Activated T-helper 1 cell treated with anti-CD3 and anti-CD28 coated beads, Interleukin-2, amount 50 U/mL, for 16 hours (primary cell): ENCODE data around the gene IL9R.
"Not testable (repeated sequence)": the region's sequence is repeated elsewhere in the genome, so short reads cannot be mapped to it uniquely, and the experiment has no call there.

Source experiments
- DNase-seq, 2 donors: peaks; one replicate each; pipeline ENCODE4 v3.0.0-alpha.2; 2020; ENCODE audit warnings: low read depth in 1 of 2, low spot score in 1 of 2

The IL9R gene

GRCh38 chrX:155997436-155997835 is at the start of gene IL9R:
Gene IL9R (plus strand): TSS chrX:155997696. CDS start chrX:155997760, 64 bp downstream.
- no peak for DNase-seq

- no peak for DNase-seq
Observed at GRCh38 chrX:155949098-155949497, 48.4 kb upstream of the IL9R start.

- DNase-seq = no peak
Observed at GRCh38 chrX:155951237-155951789, 46.2 kb upstream of the IL9R start.

- no peak for DNase-seq
Observed at GRCh38 chrX:155953055-155953454, 44.4 kb upstream of the IL9R start.

- DNase-seq = no peak
Observed at GRCh38 chrX:155954793-155955192, 42.7 kb upstream of the IL9R start.

GRCh38 chrX:155956099-155956498 is 41.4 kb upstream of the IL9R start:
- no peak for DNase-seq

GRCh38 chrX:155956649-155957048 is 40.8 kb upstream of the IL9R start:
- no peak for DNase-seq

GRCh38 chrX:155957843-155958242 is 39.7 kb upstream of the IL9R start:
- DNase-seq = no peak

GRCh38 chrX:155959018-155959587 is 38.4 kb upstream of the IL9R start:
- no peak for DNase-seq

GRCh38 chrX:155962906-155963305 is 34.6 kb upstream of the IL9R start:
- DNase-seq = no peak

- DNase-seq = no peak
Observed at GRCh38 chrX:155966876-155967275, 30.6 kb upstream of the IL9R start.

- no peak for DNase-seq
Observed at GRCh38 chrX:155967653-155968325, 29.7 kb upstream of the IL9R start.

GRCh38 chrX:155968326-155968661 is 29.2 kb upstream of the IL9R start:
- DNase-seq = no peak

- no peak for DNase-seq
Observed at GRCh38 chrX:155968791-155969190, 28.7 kb upstream of the IL9R start.

- DNase-seq = not testable (repeated sequence)
Observed at GRCh38 chrX:155971658-155972057, 25.8 kb upstream of the IL9R start.

- not testable (repeated sequence) for DNase-seq
Observed at GRCh38 chrX:155972241-155972640, 25.3 kb upstream of the IL9R start.

- no peak for DNase-seq
Observed at GRCh38 chrX:155983326-155983725, 14.2 kb upstream of the IL9R start.

- no peak for DNase-seq
Observed at GRCh38 chrX:155985208-155985607, 12.3 kb upstream of the IL9R start.

- DNase-seq = not testable (repeated sequence)
Observed at GRCh38 chrX:155986995-155987394, 10.5 kb upstream of the IL9R start.

- DNase-seq = no peak
Observed at GRCh38 chrX:155988859-155989258, 8.6 kb upstream of the IL9R start.

- DNase-seq = no peak
Observed at GRCh38 chrX:155993421-155993820, 4.1 kb upstream of the IL9R start.

GRCh38 chrX:155995321-155995875 is 2.1 kb upstream of the IL9R start:
- DNase-seq = no peak

- DNase-seq = no peak
Observed at GRCh38 chrX:155998116-155998515, 620 bp downstream of the IL9R start.
